Middle frontal gyrus (tissue), 1 donor: ENCODE data around the gene SBK3.
"Not testable (repeated sequence)": the region's sequence is repeated elsewhere in the genome, so short reads cannot be mapped to it uniquely, and the experiment has no call there.

ENCODE experiments used
- DNase-seq: peaks from one replicate; pipeline ENCODE4 v3.0.0-alpha.2; 2015; ENCODE audit warnings: low spot score; ENCODE audit errors: extremely low spot score

Gene SBK3

DNA sequence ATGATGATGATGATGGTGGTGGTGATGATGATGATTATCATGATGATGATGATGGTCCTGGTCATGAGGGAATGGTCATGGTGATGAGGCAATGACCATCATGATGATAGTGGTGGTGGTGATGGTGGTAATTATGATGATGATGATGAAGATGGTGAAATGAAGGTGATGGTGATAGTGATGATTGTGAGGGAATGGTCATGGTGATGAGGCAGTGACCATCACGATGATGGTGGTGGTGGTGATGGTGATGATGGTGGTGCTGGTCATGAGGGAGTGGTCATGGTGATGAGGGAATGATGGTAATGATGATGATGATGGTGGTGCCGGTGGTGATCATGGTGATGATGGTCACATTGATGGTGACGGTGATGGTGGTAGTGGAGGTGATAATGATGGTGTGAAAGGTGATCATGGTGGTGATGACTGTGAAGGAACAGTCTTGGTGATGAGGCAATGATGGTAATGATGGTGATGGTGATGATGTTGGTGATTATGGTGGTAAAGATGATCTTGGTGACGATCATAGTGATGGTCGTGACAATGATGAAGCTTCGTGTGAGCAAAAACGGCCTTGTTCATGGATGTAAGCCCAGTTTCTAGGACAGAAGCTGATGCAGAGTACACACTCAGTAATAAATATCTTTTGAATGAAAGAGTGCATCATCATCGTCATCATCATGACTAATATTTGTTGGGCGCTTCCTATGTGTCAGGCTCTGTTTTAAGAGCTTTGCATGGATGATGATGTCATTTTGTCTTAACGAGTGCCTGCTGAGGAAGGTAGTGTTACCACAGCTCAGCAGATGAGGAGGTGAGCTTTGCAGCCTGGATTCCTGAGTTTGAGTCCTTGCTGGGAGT, 25.7 kb downstream of the SBK3 start:
- DNase-seq = no peak

DNA sequence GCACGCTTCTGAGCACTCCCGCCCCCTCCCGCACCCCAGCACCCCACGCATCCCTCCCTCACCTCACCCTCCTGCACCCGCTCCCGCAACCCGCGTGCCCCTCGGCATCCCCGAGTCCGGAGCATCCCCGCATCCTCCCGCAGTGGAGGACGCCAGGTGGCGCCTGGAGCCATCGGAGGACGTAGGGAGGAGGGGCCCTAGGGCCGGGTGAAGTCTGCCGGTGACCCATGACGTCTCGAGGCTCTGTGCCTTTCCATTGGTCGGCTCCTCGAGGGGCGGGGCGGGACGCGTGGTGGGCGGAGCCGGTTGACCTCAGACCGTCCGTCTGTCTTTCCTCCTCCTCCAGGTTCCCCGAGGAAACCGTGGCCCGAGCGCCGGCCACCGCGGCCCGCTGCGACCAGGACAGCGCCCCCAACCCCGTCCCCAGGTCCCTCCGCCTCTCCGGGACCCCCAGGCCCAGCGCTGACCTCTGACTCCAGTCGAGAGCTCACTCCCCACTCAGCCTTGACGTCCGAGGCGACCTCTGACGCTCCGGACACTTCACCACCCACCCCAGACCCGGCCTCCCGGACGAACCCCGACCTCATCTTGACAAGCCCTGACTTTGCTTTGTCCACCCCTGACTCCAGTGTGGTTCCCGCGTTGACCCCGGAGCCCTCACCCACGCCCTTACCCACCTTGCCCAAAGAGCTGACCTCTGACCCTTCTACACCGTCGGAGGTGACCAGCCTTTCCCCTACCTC, 28.3 kb downstream of the SBK3 start:
- DNase-seq = peak; percentile 90

DNA sequence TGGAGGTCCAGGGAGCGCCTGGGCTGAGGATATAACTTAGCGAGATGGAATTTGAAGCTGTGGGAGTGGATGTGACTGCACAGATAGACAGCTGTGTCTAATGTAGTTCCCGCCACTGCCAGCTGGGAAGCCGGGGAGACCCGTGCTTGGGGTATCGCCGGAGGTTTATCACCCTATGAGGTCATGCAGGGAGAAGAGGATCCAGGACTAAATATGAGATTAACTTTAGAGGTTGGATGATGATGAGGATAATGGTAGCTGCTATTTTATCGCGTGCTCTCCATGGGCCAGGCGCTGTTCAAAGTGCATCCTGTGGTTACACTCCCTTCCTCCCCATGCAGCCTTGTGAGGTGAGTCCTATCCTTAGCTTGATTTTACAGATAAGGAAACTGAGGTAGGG, 37.2 kb downstream of the SBK3 start:
- no peak for DNase-seq

DNA sequence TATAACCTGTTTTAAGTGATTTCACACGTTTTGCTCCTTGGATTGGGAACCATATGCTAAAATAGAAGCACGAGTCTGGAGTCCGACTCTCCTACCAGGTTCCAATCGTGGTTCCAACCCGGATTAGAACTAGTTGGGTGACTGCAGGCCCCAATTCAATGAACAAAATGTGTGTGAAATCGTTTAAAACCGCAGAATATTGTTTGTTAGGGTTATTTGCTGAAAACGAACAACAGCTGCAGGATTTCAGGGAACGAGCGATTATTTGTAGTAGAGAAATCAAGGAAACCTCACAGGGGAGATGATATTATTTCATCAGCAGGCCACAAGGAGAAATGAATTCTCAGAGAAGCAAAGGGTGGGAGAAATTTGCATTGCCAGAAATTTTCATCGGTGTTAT, 40.4 kb downstream of the SBK3 start:
- no peak for DNase-seq

DNA sequence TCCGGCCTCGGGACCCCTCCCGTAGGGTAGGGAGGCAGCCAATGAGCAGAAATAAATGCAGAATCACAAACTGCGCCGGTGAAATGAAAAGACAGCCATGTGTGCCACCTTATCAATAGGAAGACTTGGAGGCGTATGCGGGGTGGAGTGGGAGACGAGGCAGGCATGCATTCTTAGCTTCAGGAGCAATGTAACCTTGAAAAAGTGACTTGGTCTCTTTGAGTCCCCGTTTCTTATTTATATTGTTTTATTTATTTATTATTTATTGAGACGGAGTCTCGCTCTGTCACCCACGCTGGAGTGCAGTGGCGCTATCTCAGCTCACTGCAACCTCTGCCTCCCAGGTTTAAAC, 41.1 kb downstream of the SBK3 start:
- no peak for DNase-seq

DNA sequence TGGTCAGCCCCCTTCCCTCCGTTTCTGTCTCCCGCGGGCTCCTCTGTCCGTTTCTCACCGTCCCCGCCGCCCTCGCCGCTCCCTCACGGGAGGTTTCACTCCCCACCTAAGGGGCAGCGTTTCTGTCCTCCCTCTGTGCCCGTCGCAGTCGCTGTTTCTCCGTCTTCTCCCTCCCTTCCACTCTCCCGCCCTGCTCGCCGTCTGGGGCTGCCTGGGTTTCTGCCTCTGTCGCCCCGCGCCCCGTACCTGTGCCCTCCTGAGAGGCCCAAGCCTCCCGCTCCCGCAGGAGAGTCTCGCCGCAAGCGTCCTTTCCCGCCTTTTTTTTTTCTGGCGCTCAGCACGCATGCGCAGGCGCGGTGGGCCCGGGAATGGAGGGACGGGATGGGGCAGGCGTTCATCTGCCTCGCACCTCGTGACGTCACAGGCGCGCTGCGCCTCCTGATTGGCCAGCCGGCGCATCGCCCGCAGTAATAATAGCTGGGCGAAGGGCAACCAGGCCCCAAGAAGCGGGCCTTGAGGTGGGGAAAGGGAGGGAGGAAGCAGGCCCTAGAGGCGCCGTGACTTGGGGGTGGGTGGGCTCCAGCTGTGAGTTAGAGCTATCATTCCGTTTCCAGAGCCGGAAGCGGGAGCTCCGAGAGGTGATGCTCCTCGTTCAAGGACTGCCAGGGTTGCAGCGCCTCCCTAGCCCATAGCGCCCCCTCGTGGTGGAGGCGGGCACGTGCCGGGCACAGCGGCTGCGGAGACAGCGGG, 41.7 kb downstream of the SBK3 start:
- peak; percentile 93 for DNase-seq

DNA sequence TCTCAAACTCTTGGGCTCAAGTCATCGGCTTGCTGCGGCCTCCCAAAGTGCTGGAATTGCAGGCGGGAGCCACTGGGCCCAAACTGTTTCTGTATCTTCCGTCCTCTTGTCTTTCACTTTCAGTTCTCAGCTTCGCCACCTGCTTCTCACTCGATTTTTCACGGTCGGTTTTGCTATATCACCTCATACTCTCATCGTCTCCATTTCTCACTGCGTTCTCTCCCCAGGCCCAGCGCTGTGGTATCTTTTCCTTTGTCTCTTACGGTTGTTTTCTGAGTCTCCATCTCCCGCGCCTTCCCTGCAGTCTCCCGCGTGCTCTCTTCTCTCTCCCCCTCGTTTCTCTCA, 42.2 kb downstream of the SBK3 start:
- DNase-seq = no peak

DNA sequence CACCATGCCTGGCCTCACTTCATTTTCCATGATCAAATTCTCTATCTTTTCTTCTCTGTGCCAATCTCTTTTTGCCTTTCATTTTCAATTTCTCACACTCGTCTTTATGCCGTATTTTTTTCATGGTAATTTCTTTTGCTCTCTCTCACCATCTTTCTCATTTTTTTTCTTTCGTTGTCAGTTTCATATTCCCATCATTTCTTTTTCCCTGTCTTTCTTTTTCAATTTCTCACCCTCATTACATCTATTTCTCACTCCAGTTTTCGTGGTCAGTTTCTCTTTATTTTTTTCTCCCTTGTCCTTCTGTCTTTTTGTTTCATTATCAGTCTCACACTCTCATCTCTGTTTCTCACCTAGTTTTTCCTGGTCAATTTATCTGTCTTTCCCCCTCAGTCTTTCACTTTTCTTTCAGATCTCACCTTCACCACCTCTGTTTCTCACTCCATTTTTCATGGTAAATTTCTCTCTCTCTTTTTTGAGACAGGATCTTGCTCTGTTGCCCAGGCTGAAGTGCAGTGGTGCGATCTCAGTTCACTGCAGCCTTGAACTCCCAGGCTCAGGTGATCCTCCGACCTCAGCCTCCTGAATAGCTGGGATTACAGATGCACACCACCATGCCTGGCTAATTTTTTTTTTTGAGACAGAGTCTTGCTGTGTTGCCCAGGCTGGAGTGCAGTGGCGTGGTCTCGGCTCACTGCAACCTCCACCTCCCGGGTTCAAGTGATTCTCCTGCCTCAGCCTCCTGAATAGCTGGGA, 43.0 kb downstream of the SBK3 start:
- no peak for DNase-seq

DNA sequence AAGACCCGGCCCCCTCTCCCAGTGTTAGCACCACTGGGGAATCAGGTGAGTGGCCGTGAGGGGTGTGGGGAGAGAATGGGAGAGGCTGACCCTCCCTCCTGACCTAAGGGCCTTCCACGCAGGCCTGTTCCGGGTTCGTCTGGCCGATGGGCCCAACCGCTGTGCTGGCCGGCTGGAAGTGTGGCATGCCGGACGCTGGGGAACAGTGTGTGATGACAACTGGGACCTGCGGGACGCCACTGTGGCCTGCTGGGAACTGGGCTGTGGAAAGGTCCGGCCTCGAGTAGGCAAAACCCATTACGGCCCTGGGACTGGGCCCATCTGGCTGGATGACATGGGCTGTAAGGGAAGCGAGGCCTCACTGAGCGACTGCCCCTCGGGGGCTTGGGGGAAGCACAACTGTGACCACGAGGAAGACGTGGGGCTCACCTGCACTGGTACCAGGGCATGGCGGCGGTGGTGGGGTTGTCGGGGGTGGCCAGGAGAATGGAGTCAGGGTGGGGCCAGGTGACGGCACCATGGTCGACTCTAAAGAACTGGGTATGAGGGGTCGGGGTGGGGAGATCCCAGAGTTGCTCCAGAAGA, 44.9 kb downstream of the SBK3 start:
- DNase-seq = no peak

DNA sequence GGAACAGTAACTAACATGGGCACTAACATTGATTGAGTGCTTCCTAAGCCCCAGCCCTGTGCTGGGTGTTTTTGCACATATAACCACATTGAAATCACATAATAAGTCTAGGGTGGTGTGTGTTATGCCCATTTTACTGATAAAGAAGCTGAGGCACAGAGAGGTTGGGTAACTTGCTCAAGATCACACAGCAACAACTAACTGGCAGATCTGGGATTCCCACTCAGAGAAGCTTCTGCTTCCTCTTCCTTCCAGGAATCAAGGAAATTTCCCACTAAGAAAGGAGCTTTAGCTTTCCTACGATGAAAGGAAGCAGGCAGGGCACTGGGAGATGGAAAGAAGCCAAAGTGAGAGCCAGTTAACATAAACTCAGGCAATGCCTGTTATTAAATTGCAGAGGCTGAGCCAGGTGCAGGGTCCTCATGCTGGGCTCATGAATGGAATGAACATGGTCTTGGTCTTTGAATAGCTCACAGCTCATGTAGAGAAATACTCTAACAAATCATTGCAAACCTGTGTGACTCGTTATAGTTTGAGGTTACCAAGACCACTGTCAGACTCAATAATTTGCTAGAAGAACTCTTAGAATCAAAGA, 47.0 kb downstream of the SBK3 start:
- no peak for DNase-seq

DNA sequence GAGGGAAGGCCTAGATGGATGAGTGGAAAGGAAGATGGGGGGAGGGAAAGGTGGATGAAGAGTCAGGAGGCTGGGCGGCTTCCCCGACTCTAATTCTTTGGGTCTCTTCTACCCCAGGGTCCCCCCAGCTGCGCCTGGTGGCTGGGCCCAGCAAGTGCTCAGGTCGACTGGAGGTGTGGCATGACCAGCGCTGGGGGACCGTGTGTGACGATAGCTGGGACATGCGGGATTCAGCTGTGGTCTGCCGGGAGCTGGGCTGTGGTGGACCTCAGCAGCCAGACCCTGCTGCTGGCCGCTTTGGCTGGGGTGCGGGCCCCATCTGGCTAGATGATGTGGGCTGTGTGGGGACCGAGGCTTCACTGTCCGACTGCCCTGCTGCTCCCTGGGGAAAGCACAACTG, 47.6 kb downstream of the SBK3 start:
- DNase-seq = no peak

DNA sequence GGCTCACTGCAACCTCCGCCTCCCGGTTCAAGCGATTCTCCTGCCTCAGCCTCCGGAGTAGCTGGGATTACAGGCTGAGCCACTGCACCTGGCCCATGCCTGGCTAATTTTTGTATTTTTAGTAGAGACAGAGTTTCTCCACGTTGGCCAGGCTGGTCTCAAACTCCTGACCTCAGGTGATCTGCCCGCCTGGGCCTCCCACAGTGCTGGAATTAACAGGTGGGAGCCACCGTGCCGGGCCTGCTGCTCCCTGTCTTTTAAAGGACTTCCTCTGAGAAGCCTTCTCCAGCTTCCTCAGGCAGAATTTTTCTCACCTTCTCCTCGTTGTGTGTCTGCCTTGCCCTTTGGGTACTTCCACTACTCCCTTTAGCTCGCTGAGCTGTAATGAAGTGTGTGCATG, 48.5 kb downstream of the SBK3 start:
- not testable (repeated sequence) for DNase-seq

DNA sequence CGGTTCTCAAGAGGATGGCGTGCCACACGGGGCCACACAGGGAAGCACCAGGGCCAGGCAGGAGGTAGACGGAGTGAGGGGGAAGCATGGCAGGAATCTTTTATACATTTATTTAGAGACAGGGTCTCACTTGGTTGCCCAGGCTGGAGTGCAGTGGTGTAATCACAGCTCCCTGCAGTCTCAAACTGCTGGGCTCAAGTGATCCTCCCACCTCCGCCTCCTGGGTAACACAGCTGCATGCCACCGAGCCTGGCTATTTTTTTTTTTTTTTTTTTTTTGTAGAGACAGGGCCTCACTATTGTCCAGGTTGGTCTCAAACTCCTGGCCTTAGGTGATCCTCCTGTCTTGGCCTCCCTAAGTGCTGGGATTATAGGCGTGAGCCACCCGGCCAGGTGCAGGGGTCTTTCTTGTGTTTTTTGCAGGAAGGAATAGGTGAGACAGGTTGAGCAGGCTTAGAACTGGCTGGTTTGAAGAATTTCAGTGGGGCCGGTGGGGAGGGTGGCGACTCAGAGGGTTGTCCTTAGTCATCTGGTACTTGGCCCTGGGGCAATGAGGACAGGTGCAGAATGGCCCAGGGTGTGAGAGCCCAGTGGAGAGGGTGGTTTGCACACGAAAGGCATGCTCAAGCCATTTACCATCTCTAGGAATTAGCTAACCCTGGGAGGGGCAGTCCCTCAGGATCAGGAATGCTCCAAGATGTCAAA, 49.5 kb downstream of the SBK3 start:
- no peak for DNase-seq

DNA sequence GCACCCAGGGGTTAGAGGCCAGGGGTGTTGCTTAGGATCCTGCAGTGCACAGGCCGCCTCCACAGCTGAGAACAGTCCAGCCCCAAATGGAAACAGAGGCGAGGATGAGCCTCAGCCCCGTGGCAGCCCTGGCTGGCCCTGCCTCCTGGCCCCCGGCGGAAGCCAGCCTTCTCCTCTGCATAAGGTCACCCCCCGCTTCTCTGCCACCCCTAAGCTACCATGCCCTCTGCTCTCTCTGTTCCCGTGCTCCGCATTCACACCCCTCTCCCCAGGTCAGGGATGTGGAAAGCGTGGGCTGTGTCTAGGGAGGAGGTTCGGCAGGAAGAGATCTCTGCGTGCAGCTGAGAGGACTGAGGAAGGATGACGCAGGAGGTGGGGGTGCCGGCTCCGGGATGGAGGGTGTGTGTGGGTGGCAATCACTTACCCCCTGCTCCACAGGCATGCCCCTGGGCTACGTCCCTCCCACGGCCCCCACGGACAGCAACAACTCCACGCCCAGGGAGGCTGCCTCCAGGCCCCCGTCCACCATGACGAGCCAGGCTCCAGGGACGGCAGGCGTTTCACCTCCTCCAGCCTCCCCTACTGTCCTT, 51.1 kb downstream of the SBK3 start:
- DNase-seq = no peak

DNA sequence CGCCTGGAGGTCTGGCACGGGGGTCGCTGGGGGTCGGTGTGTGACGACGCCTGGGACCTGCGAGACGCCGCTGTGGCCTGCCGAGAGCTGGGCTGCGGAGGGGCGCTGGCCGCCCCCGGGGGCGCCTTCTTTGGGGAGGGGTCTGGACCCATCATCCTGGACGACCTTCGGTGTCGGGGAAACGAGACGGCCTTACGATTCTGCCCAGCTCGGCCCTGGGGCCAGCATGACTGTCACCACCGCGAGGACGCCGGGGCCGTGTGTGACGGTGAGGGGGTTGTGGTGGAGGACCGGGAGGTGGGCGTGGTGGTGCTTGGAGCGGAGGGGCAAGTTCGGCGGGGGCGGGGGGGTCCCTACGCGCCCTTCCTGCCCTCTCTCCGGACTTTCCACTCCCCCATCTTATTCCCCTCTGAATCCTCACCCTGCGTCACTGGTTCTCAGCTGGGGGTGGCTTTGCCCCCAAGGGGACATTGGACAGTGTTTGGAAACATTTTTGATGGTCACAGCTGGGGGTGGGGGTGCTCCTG, 51.6 kb downstream of the SBK3 start:
- DNase-seq = no peak

DNA sequence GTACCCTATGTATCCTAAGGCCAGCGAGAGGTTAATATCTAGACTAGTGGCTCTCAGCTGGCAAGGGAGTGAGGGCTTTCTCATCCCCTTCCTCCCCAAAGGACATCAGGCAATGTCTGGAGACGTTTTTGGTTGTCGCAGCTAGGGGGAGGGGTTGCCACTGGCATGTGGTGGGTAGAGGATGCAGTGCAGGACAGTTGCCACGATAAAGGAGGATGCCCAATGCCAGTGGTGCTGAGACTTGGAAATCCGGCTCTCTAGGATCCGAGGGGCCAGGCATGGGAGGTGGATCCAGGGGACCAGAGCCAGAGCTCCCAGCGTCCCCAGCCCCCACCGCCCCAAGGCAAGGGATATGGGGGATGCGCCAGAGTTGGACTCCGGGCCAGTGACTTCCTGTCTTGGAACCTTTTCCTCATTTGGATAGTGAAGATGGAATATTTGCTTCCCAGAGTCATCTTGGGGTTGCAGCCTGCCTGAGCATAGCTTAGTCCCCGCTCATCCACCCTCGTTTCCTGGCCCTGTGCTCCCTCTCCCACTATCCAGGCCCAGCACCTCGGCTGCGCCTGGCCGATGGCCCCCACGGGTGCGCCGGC, 52.2 kb downstream of the SBK3 start:
- no peak for DNase-seq

DNA sequence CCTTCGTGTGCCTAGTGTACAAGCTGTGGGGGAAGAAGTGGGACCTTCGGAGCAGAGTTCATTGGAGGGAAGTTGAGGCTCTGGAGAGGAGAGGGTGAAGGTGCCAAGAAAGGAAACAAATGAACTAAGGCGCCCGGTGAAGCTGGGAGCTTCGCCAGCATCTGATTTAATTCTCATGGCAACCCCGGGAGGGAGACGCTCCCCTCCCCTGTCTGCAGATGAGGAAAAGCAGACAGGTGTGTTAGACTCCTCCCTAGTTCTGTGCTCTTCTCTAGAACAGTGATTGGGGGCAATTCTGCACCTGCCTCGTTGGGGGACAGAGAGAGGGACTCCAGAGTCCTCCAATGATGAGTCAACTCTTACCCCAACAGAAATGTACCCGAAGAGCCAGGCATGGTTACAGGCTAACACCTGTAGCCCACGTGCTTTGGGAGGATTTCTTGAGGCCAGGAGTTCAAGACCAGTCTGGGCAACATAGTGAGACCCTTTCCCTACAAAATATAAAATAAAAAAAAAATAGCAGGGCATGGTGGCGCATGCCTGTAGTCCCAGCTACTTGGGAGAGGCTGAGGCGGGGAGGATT, 52.9 kb downstream of the SBK3 start:
- no peak for DNase-seq

DNA sequence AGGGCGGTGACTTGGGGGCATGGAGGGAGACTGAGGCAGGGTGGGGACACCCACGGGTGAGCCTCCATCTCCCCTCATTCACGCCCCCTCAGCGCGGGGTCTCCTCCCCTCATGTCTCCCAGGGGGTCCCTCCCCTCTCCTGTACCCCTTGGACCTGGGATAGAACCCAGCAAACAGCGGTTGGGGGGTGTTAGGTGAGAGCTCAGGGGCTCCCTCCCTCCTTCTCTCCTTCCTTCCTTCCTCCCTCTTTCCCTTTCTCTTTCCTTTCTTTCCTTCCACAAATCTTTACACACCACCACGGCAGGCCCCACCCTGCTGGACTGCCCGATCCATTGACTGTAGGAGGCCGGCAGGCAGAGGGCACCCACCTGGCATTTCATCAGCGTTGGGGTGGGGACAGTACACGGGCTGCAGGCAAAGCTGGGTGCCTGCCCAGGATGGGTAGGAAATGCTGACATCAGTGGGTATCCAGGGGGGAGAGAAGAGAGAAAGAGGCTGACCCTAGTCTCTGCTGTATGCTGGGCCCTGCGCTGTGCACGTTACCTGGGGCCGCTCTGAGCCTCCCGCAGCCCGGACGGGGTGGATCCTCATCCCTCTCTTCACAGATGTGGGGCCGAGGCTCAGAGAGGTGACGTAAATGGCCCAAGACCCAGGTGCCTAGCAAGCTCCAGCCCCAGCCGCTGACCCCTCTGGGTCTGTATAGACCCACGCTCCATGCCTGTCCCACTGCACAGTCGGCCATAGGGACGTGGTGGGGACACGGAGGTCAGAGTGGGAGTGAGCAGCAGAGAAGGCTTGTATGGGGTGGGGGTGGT, 53.6 kb downstream of the SBK3 start:
- no peak for DNase-seq
